Measurements from ENCODE around the gene SSMEM1. TPM values are rescaled to one million over a fixed set of nuclear protein-coding genes. Genes with fewer than 3 reads are reported as not detected.

SSMEM1 gene
- total RNA-seq, 2 donors from 2014 or later = not detected

GRCh38 chr7:130201796-130202195, 5.9 kb upstream of the SSMEM1 start:
- no peak for TF ChIP-seq CTCF (IDR thresholded peaks at IDR 0.05)
- H3K27ac ChIP-seq = no peak overlapping the region
- peaks cover 44% of the 10 kb centered on the region for H3K36me3 ChIP-seq
- H3K9me3 ChIP-seq = no peaks in the 10 kb centered on the region
- H3K4me1 ChIP-seq = peaks cover 0 to 6% of the 10 kb centered on the region in 2 donors
- no peaks in the 10 kb centered on the region for H3K27me3 ChIP-seq
- DNase-seq (ENCODE audit: low spot score) = no peak
- no peak overlapping the region for H3K4me3 ChIP-seq

GRCh38 chr7:130205084-130205947, 2.3 kb upstream of the SSMEM1 start, which contains the start of gene TMEM209:
Gene TMEM209, minus strand, starts transcription at chr7:130205406. Its CDS starts 31 bp downstream, at chr7:130205375.
- no peak for TF ChIP-seq CTCF (IDR thresholded peaks at IDR 0.05)
- Histone ChIP-seq H3K27ac (peak within 1 kb of the TSS; percentile 87 to 92), H3K4me1 (peaks cover 0 to 6% of the 10 kb centered on the region in 2 donors), H3K27me3 (no peaks in the 10 kb centered on the region), H3K9me3 (no peaks in the 10 kb centered on the region), H3K4me3 (peak within 1 kb of the TSS; percentile 78 to 85), H3K36me3 (peaks cover 26% of the 10 kb centered on the region)
- peak; percentile 95 for DNase-seq (ENCODE audit: low spot score)

- Histone ChIP-seq H3K4me1 (peaks cover 0 to 6% of the 10 kb centered on the region in 2 donors), H3K4me3 (no peak overlapping the region), H3K27me3 (no peaks in the 10 kb centered on the region), H3K36me3 (peaks cover 15% of the 10 kb centered on the region), H3K27ac (no peak overlapping the region), H3K9me3 (no peaks in the 10 kb centered on the region)
- no peak for DNase-seq (ENCODE audit: low spot score)
- TF ChIP-seq CTCF (IDR thresholded peaks at IDR 0.05) = no peak
Measured at GRCh38 chr7:130207033-130207432, 627 bp upstream of the SSMEM1 start.

GRCh38 chr7:130208516-130208915, 856 bp downstream of the SSMEM1 start:
- no peak for TF ChIP-seq CTCF (IDR thresholded peaks at IDR 0.05)
- no peak overlapping the region for H3K27ac ChIP-seq
- H3K9me3 ChIP-seq = no peaks in the 10 kb centered on the region
- no peak for DNase-seq (ENCODE audit: low spot score)
- no peaks in the 10 kb centered on the region for H3K27me3 ChIP-seq
- H3K36me3 ChIP-seq = peaks cover under 1% of the 10 kb centered on the region
- peaks cover 0 to 6% of the 10 kb centered on the region in 2 donors for H3K4me1 ChIP-seq
- no peak overlapping the region for H3K4me3 ChIP-seq

- DNase-seq (ENCODE audit: low spot score) = no peak
- no peaks in the 10 kb centered on the region for H3K27me3 ChIP-seq
- H3K9me3 ChIP-seq = no peaks in the 10 kb centered on the region
- no peaks in the 10 kb centered on the region for H3K4me1 ChIP-seq
- H3K36me3 ChIP-seq = no peaks in the 10 kb centered on the region
- H3K4me3 ChIP-seq = no peak overlapping the region
- no peak for TF ChIP-seq CTCF (IDR thresholded peaks at IDR 0.05)
- H3K27ac ChIP-seq = no peak overlapping the region
Measured at GRCh38 chr7:130210181-130210935, 2.7 kb downstream of the SSMEM1 start.

Data from right atrium auricular region (tissue), 2 donors.